ENCODE data around the gene NUP205.
A peak's percentile ranks its signal among the peaks of the same experiment; 100 is the strongest.

The NUP205 gene

GRCh38 chr7:135659159-135659846, 101.6 kb downstream of the NUP205 start:
- TF ChIP-seq TAF1 (IDR thresholded peaks at IDR 0.05; ENCODE audit: borderline replicate concordance, insufficient read depth, low read length) (no peak), REST (IDR thresholded peaks at IDR 0.05; ENCODE audit: insufficient read depth in 1 of 2, low read depth in 2 of 2, low read length in 2 of 2) (no peak), SIN3A (IDR thresholded peaks at IDR 0.05; ENCODE audit: borderline replicate concordance, insufficient read depth, low read length) (no peak), FOXP2 (optimal IDR thresholded peaks at IDR 0.05; ENCODE audit: borderline replicate concordance, extremely low read depth, extremely low read length, insufficient read depth) (no peak), POLR2AphosphoS5 (IDR thresholded peaks at IDR 0.05; ENCODE audit: low read depth, low read length) (no peak)

- TF ChIP-seq SIN3A (IDR thresholded peaks at IDR 0.05; ENCODE audit: borderline replicate concordance, insufficient read depth, low read length) (no peak), TAF1 (IDR thresholded peaks at IDR 0.05; ENCODE audit: borderline replicate concordance, insufficient read depth, low read length) (no peak), FOXP2 (optimal IDR thresholded peaks at IDR 0.05; ENCODE audit: borderline replicate concordance, extremely low read depth, extremely low read length, insufficient read depth) (no peak), REST (IDR thresholded peaks at IDR 0.05; ENCODE audit: insufficient read depth in 1 of 2, low read depth in 2 of 2, low read length in 2 of 2) (no peak), POLR2AphosphoS5 (IDR thresholded peaks at IDR 0.05; ENCODE audit: low read depth, low read length) (no peak)
These were observed 103.8 kb downstream of the NUP205 start for GRCh38 chr7:135661311-135662122.

- TF ChIP-seq FOXP2 (optimal IDR thresholded peaks at IDR 0.05; ENCODE audit: borderline replicate concordance, extremely low read depth, extremely low read length, insufficient read depth): no peak
- TF ChIP-seq SIN3A (IDR thresholded peaks at IDR 0.05; ENCODE audit: borderline replicate concordance, insufficient read depth, low read length): no peak
- TF ChIP-seq TAF1 (IDR thresholded peaks at IDR 0.05; ENCODE audit: borderline replicate concordance, insufficient read depth, low read length): no peak
- no peak for TF ChIP-seq REST (IDR thresholded peaks at IDR 0.05; ENCODE audit: insufficient read depth in 1 of 2, low read depth in 2 of 2, low read length in 2 of 2)
- TF ChIP-seq POLR2AphosphoS5 (IDR thresholded peaks at IDR 0.05; ENCODE audit: low read depth, low read length): no peak
These were observed 104.3 kb downstream of the NUP205 start for GRCh38 chr7:135662123-135662372.

GRCh38 chr7:135662373-135663114, 104.8 kb downstream of the NUP205 start, which contains the start of gene STMP1:
STMP1 (plus strand) TSS chr7:135662514.
- TF ChIP-seq FOXP2 (optimal IDR thresholded peaks at IDR 0.05; ENCODE audit: borderline replicate concordance, extremely low read depth, extremely low read length, insufficient read depth) (peak; percentile 98), REST (IDR thresholded peaks at IDR 0.05; ENCODE audit: insufficient read depth in 1 of 2, low read depth in 2 of 2, low read length in 2 of 2) (peak in 1 of 2 experiments; percentile 47; a peak in 1 of 4 replicates), SIN3A (IDR thresholded peaks at IDR 0.05; ENCODE audit: borderline replicate concordance, insufficient read depth, low read length) (no peak; the same call in 1 of the 2 replicates), POLR2AphosphoS5 (IDR thresholded peaks at IDR 0.05; ENCODE audit: low read depth, low read length) (peak; percentile 89), TAF1 (IDR thresholded peaks at IDR 0.05; ENCODE audit: borderline replicate concordance, insufficient read depth, low read length) (peak; percentile 93)
